NCI-H128 (cell line): Measurements from ENCODE around the gene CORO1C.
"Not testable (repeated sequence)": the region's sequence is repeated elsewhere in the genome, so short reads cannot be mapped to it uniquely, and the experiment has no call there.

ENCODE experiments used
- DNase-seq: peaks from one replicate; lab custom pipeline; 2025; ENCODE audit not compliant: unreplicated experiment; lab: John Stamatoyannopoulos, UW

The CORO1C gene

GRCh38 chr12:108638141-108638827, 93.0 kb downstream of the CORO1C start:
- DNase-seq, result no peak

DNA sequence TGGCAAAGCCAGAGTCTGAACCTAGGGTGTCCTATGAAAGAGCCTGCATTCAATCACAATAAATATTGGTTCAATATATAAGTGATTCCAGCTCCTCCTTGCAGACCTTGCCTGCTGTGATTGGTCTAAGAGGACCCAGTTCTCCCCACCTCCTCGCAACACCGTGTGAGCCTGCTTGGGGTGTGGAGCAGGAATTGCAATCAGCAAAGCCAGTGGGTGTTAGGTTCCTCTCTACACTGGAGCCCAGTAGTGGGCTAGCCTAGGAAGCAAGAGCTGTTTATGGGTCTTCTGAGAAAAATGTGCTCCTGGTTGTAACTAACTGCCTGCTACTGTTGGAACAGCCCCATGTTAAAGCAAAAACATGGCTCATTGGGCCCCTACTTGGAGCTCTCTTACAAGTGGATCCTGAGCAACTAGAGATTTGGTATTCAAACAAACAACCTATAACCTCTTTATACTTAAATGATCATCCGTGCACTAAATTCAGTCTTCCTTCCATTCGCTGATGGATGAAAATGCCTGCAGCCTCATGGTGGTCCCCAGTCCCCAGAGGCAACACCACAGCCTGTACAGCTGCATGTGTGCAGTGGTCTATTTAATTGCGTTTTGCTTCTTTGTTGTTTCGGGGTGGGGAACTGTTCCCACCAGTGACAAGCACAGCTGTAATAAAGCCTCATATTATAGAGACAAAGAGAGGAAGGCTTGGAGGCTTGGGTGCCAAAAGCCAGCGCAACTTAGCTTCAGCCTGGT, 93.9 kb downstream of the CORO1C start:
- no peak for DNase-seq

DNA sequence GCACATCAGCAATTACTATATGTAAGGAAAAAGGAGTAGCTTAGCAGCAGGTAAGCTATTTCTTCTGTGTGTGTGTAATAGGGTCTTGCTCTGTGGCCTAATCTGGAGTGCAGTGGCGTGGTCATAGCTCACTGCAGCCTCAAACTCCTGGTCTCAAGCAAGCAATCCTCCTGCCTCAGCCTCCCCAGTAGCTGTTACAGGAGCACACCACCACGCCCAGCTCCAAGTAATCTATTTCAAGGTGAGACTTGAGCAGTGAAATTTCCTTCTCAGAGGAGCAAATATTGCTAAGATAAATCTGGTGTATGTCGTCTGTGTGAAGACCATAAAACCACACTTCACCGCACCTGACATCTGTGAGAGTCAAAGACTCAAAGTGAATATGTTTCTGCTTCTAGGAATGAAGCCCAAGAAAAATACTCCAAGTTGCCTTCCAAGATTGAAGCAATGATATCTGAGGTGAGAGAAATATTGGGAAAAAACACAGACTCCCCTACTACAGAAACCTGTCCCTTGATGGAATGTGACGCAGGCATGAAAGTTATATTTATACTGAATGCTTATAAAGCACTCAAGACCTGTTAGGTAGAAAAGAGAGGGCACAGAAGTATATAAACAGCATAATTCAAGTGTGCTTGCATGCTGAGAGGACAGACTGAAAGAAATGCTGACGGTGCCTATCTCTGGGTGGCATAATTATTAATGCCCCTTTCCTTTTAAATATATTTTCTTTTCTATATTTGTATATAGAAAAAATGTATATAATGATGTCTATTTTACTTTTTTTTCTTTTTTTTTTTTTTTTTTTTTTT, 95.1 kb downstream of the CORO1C start:
- DNase-seq, result no peak

- no peak for DNase-seq
Measured at GRCh38 chr12:108635201-108635996, 95.9 kb downstream of the CORO1C start.

DNA sequence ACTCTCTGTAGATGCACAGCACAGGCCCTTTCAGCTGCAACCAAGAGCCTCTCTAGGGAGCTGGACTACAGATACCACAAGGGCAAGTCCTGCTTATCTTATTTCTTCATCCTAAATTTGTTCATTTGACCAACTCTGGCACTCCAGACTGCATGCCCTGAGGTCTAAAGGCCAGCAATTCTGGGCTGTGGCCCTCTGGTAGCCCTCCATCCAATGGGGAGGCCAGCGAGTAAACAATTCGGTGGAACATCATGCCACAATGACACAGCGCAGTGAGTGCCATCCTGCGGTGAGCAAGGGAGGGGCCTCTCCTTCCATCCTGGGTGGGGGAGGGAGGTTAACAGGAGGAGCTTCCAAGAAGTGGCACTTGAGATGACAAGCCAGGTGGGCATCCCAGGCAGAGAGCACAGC, 97.0 kb downstream of the CORO1C start:
- DNase-seq, result peak; percentile 21

DNA sequence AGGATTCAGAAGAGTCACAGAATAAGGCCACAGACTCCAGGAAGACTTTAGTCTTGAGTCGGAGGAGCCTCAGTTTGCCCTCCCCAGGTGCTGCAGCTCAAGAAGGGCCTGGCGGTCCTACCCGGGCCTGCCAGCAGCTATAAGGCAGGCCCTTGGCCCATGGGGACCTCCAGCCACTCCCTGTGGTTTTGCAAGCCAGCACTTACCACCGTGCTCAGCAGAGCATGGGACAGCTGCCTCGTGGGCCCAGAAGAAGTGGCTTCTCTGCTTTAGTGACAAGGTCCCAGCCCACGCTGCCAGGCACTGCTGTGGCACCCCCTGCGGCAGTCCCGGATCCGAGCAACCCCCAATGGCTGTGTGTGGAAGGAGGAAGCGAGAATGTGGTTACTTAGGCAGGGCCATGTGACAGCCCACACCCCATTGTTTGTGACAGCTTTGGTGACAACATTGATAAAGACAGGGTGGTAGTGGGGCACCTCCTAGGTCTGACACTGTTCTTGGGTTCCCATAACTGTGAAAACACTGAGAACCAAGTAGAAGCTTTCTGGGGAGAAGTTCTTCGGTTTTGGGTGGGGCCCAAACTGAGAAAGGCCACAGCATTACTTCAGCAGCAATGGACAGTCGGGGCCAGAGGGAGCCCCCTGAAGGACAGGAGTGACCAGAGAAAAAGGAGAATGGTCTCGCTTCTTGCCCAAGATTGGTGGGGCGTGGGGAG, 97.6 kb downstream of the CORO1C start, which contains the start of gene SELPLG:
Gene SELPLG, minus strand, starts transcription at position 361 of the 715 bp plus-strand sequence. CDS start 9,587 bp downstream, outside the sequence.
- no peak for DNase-seq

DNA sequence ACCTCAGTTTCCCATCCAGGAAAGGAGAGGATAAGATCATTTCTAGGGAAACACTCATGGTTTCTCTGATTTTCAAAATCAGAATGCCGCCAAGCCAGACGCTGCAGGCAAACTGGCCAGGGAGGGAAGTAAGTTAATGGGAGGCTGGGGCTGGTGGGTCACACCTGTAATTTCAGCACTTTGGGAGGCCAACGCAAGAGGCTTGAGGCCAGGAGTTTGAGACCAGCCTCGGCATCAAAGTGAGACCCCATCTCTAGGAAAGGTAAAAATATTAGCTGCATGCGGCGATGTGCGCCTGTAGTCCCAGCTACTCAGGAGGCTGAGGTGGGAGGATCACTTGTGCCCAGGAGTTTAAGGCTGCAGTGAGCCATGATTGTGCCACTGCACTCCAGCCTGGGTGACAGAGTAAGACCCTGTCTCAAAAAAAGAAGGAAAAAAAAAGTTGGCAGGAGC, 98.2 kb downstream of the CORO1C start:
- no peak for DNase-seq

DNA sequence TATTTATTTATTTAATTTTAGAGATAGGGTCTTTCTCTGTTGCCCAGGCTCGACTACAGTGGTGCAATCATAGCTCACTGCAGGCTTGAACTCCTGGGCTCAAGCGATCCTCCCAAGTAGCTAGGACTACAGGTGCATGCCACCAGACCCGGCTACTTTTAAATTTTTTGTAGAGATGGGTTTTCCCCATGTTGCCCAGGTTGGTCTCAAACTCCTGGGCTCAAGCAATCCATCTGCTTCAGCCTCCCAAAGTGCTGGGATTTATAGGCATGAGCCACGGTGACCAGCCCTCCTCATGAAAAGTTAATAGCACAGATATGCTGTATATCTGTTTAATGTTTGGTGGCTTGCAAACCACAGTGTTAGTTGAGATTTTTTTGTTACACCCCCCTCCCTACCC, 100.1 kb downstream of the CORO1C start:
- not testable (repeated sequence) for DNase-seq

DNA sequence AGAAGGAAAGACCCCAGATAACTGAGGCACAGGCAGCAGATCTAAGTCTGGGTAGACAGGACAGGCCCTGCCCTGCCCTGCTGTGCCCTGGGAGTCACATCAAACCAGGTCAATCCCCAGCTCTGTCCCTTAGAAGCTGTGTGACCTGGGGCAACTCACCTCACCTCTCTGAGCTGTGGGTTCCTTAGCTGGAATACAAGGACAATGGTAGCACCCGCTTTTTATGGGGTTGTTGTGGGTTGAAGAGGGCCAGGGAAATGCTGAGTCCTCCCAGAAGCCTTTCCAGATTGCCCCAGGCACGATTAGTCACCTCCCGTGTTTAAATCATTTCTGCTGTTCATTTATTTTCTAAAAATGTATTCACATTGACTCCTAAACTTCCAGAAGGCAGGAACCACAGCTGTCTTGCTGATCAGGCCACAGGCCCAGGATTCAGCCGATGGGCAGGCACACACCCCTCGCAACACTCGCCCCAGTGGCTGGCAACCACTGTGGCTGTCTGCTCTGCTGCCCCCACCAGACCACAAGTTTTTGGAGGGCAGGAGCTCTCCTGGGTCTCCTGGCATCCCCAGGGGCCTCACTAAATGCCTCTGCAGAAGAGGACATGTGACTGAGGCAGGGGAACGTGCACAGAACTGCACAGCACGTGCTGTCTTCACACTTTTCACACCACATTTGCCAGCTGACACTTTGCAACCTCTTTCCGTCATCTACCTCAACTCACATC, 100.7 kb downstream of the CORO1C start:
- no peak for DNase-seq

DNA sequence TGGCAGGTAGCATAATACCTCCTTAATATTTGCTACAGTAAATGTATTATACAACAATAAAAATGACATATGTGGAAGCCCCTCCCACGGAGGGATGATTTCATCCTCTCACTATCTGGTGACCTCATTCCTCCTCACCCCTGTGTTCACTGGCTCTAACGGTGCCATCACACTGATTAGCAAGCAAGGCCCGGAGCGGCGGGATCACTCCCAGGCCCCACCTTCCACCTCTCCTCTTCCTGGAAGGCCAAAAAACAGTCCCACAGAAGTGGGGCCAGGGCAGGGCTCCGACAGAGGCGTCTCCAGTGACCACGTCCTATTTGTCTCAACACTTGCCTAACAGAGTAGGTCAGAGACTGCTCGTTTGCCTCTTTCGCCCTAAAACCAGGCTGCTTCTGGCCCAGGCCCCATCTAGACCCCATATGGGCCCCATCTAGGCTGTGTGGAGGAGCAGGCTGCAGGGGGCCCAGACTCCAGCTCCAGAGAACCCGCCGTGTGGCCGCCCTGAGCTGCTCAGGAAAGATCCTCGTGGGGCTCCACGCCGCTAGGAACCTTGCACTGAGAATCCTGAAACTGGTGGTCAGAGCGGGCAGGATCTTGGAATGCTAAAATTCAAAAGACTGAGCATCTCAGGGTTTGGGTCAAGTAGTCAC, 101.4 kb downstream of the CORO1C start:
- DNase-seq, result no peak

- DNase-seq, result no peak
Measured at GRCh38 chr12:108629151-108629550, 102.2 kb downstream of the CORO1C start.

DNA sequence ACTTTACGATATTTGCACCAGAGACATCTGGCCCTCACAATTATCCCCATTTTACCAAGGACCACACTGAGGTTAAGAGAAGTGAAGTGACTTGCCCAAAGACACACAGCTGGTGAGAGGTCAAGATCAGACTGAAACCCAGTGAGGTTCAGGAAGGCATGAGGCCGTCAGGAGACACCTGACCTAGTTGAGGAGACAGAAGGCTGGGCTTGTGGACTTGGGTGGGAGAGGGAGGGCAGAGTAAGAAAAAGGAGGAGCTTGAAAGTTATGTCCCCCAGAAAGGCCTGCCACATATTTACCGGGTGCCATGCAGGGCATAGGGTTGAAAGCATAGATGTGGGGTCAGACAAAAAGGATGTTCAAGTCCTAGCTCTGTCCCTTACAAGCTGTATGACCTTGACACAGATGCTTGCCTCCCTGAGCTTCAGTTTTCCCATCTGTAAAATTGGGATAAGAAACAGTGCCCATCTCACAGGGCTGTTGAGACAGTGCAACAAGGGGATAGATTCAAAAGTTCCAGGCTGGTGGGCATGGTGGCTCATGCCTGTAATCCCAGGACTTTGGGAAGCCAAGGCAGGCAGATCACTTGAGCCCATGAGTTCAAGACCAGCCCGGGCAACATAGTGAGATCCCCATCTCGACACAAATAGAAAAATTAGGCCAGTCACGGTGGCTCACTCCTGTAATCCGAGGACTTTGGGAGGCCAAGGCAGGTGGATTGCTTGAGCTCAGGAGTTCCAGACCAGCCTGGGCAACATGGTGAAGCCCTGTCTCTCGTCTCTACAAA, 104.0 kb downstream of the CORO1C start:
- DNase-seq, result no peak

- no peak for DNase-seq
Measured at GRCh38 chr12:108625228-108625627, 106.1 kb downstream of the CORO1C start.

- no peak for DNase-seq
Measured at GRCh38 chr12:108623577-108623976, 107.7 kb downstream of the CORO1C start.

DNA sequence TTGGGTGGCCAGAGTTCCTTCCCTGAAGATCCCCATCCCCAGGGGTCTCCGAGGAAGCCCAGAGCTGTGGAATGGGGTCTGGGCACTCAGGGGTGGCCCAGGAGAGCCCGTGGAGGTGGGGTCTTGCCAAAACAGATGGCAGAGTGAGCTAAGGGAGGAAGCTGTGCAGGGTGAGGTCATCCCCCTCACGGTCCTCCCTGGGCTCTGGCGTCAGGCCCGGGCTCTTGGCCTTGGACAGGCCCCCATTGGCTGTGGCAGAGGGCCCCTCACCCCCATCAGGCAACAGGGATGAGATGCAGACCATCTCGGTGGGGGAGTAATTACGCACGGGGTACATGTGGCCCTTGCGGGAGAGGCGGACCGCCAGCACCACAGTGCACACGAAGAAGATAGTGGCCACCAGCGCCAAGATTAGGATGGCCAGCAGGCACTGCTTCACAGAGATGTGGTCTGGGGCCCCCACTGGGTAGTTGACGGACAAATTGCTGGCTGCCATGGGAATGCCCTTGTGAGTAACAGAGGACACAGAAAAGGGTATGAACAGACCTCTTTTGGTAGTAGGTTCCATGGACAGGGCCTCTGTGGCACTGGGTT, 108.3 kb downstream of the CORO1C start:
- no peak for DNase-seq

GRCh38 chr12:108622421-108622820, 108.9 kb downstream of the CORO1C start:
- DNase-seq, result no peak

- no peak for DNase-seq
Measured at GRCh38 chr12:108621161-108621560, 110.2 kb downstream of the CORO1C start.
